ENCODE data around the gene FBLN2. TPM values are rescaled to one million over a fixed set of nuclear protein-coding genes. Genes with fewer than 3 reads are reported as not detected.

The FBLN2 gene
- total RNA-seq, 1 donor, result 54.6 TPM

DNA sequence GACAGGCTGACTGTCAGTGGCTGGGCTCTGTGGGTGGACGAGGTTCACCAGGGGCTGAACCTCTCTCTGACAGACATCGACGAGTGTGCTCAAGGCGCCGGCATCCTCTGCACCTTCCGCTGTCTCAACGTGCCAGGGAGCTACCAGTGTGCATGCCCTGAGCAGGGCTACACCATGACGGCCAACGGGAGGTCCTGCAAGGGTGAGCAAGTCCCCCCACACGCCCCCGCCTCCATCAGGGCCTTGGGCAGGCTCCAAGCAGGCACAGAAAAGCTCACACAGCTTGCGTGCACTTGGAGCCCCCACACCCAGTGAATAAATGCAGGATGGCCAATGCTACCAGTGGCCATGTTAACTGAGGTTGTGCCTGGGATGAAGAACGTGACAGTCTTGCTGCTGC lies 82.3 kb downstream of the FBLN2 start:
- Histone ChIP-seq H3K9me3 (ENCODE audit: low read depth, low read length) (no peaks in the 10 kb centered on the region), H3K79me2 (ENCODE audit: insufficient read depth, low read length) (no peaks in the 10 kb centered on the region), H3K27me3 (ENCODE audit: insufficient read depth, low read length) (no peaks in the 10 kb centered on the region), H2AFZ (ENCODE audit: low read length) (no peak overlapping the region), H3K27ac (ENCODE audit: low read depth, low read length) (no peak overlapping the region), H4K20me1 (ENCODE audit: insufficient read depth, low read length) (no peaks in the 10 kb centered on the region), H3K4me3 (ENCODE audit: insufficient read depth, low read length) (no peak overlapping the region), H3K4me2 (ENCODE audit: insufficient read depth, low read length) (no peak overlapping the region), H3K36me3 (ENCODE audit: insufficient read depth, low read length) (no peaks in the 10 kb centered on the region), H3K4me1 (ENCODE audit: insufficient read depth, low read length) (no peaks in the 10 kb centered on the region)
- no peak for DNase-seq (ENCODE audit: insufficient read length, low spot score, missing footprints)
- TF ChIP-seq CTCF (IDR thresholded peaks at IDR 0.05; ENCODE audit: extremely low read depth, low read depth, low read length), result no peak

DNA sequence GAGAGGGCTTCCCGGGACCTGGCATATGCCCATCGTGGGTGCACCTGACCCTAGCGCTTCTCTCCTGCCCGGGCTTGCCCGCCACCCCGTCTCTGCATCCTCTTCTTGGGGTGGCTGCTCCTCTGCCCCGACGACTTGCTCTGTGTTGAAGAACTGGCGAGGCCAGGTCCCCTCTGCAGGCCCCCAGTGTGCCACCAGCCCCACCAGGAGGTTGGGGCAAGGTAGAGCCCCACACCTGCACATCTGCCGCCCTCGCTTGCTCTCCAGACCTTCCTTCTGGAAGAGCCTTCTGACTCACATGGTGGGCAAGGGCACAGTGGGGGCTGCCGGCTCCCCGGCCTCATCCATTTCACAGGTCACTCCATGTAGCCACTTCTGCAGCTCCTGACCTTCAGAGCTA lies 84.3 kb downstream of the FBLN2 start:
- TF ChIP-seq CTCF (IDR thresholded peaks at IDR 0.05; ENCODE audit: extremely low read depth, low read depth, low read length), result no peak
- Histone ChIP-seq H3K4me1 (ENCODE audit: insufficient read depth, low read length) (no peaks in the 10 kb centered on the region), H3K27ac (ENCODE audit: low read depth, low read length) (no peak overlapping the region), H3K4me2 (ENCODE audit: insufficient read depth, low read length) (no peak overlapping the region), H2AFZ (ENCODE audit: low read length) (no peak overlapping the region), H3K27me3 (ENCODE audit: insufficient read depth, low read length) (no peaks in the 10 kb centered on the region), H3K36me3 (ENCODE audit: insufficient read depth, low read length) (no peaks in the 10 kb centered on the region), H3K4me3 (ENCODE audit: insufficient read depth, low read length) (no peak overlapping the region), H3K9me3 (ENCODE audit: low read depth, low read length) (no peaks in the 10 kb centered on the region), H4K20me1 (ENCODE audit: insufficient read depth, low read length) (no peaks in the 10 kb centered on the region), H3K79me2 (ENCODE audit: insufficient read depth, low read length) (no peaks in the 10 kb centered on the region)
- no peak for DNase-seq (ENCODE audit: insufficient read length, low spot score, missing footprints)

GRCh38 chr3:13634151-13634550 lies 85.2 kb downstream of the FBLN2 start:
- Histone ChIP-seq H3K27me3 (ENCODE audit: insufficient read depth, low read length) (no peaks in the 10 kb centered on the region), H3K36me3 (ENCODE audit: insufficient read depth, low read length) (no peaks in the 10 kb centered on the region), H2AFZ (ENCODE audit: low read length) (no peak overlapping the region), H3K4me3 (ENCODE audit: insufficient read depth, low read length) (no peak overlapping the region), H3K4me1 (ENCODE audit: insufficient read depth, low read length) (no peaks in the 10 kb centered on the region), H3K4me2 (ENCODE audit: insufficient read depth, low read length) (no peak overlapping the region), H3K27ac (ENCODE audit: low read depth, low read length) (no peak overlapping the region), H3K79me2 (ENCODE audit: insufficient read depth, low read length) (no peaks in the 10 kb centered on the region), H3K9me3 (ENCODE audit: low read depth, low read length) (no peaks in the 10 kb centered on the region), H4K20me1 (ENCODE audit: insufficient read depth, low read length) (no peaks in the 10 kb centered on the region)
- no peak for TF ChIP-seq CTCF (IDR thresholded peaks at IDR 0.05; ENCODE audit: extremely low read depth, low read depth, low read length)
- DNase-seq (ENCODE audit: insufficient read length, low spot score, missing footprints), result no peak

- TF ChIP-seq CTCF (IDR thresholded peaks at IDR 0.05; ENCODE audit: extremely low read depth, low read depth, low read length), result no peak
- DNase-seq (ENCODE audit: insufficient read length, low spot score, missing footprints), result peak; percentile 80
- Histone ChIP-seq H4K20me1 (ENCODE audit: insufficient read depth, low read length) (no peaks in the 10 kb centered on the region), H3K36me3 (ENCODE audit: insufficient read depth, low read length) (no peaks in the 10 kb centered on the region), H3K4me2 (ENCODE audit: insufficient read depth, low read length) (no peak overlapping the region), H2AFZ (ENCODE audit: low read length) (no peak overlapping the region), H3K27ac (ENCODE audit: low read depth, low read length) (no peak overlapping the region), H3K79me2 (ENCODE audit: insufficient read depth, low read length) (no peaks in the 10 kb centered on the region), H3K4me1 (ENCODE audit: insufficient read depth, low read length) (no peaks in the 10 kb centered on the region), H3K4me3 (ENCODE audit: insufficient read depth, low read length) (no peak overlapping the region), H3K27me3 (ENCODE audit: insufficient read depth, low read length) (no peaks in the 10 kb centered on the region), H3K9me3 (ENCODE audit: low read depth, low read length) (no peaks in the 10 kb centered on the region)
Observed at GRCh38 chr3:13634615-13635014, 85.7 kb downstream of the FBLN2 start.

Data from osteoblast (primary cell).